ENCODE measurements around the gene COPS3.
A peak's percentile ranks its signal among the peaks of the same experiment; 100 is the strongest.
"Not testable (repeated sequence)": the region's sequence is repeated elsewhere in the genome, so short reads cannot be mapped to it uniquely, and the experiment has no call there.

The COPS3 gene

DNA sequence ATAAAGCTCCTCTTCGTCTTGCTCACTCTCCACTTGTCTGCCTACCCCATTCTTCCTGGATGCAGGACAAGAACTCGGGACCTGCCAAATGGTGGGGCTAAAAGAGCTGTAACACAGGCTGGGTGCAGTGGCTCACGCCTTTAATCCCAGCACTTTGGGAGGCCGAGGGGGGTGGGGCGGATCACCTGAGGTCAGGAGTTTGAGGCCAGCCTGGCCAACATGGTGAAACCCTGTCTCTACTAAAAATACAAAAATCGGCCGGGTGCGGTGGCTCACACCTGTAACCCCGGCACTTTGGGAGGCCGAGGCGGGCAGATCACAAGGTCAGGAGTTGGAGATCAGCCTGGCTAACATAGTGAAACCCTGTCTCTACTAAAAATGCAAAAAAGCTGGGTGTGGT, 20.6 kb upstream of the COPS3 start:
- DNase-seq = not testable (repeated sequence)

DNA sequence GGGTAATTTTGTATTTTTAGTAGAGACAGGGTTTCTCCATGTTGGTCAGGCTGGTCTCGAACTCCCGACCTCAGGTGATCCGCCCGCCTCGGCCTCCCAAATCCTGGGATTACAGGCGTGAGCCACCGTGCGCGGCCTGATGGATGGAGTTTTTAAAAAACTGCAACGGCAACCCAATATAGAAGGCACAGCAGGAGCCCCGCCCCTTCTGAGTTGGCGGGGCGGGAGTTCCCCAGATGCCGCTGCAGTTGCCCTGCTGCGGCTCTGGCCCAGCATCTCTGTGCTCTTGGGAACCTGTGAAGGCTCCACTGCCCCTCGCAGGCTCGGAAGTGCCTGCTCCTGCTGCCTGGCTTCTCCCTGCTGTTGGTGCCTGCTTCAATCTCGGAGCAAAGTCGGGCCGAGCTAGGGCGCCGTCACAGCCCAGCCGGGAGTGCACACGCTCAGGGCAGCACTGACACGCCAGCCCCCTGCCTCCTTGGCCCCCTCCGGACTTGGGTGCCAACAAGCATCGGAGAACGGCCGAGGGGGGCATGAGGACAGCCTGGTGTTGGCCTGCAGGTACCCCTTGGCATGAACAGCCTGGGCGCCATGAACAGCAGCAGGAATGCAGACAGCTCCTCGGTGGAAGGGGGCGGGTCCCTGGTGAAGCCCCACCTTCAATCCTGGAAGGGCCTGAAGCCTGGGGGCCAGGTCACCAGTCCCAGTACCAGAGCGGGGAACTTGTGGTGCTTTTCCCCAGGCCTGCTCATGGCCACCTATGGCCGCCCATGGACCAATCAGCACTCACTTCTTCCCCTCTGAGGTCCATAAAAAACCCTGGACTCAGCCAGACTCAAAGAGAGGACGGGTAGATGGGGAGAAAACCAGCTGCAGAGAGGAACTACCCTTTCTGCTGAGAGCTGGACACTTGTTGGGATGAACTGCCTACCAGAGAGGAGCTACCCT, 19.9 kb upstream of the COPS3 start:
- peak; percentile 37 for DNase-seq

DNA sequence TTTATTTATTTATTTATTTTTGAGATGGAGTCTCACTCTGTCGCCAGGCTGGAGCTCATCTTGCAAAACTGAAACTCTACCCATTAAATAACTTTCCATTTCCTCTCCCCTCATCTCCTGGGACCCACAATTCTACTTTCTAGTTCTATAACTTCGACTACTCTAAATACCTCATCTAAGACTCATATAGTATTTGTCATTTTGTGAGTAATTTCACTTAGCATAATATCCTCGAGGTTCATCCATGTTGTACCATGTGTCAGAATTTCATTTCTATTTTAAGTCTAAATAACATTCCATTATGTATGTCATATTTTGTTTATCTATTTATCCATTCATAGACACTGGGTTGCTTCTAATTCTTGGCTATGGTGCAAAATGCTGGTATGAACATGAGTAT, 17.1 kb upstream of the COPS3 start:
- no peak for DNase-seq

DNA sequence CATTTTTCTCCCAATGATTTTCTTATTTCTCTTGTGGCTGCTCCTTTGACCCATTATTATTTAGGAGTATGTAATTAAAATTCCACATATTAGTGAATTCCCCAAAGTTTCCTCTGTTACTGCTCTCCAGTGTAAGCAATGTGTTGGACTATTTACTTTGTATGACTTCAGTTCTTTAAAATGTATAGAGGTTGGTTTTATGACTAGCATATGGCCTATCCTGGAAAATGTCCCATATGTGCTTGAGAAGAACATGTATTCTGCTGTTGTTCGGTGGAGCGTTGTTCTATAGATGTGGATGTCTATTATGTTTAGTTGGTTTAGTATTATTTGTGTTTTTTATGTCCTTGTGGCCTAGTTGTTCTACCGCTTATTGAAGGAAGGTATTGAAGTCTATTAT, 16.2 kb upstream of the COPS3 start:
- DNase-seq = no peak

DNA sequence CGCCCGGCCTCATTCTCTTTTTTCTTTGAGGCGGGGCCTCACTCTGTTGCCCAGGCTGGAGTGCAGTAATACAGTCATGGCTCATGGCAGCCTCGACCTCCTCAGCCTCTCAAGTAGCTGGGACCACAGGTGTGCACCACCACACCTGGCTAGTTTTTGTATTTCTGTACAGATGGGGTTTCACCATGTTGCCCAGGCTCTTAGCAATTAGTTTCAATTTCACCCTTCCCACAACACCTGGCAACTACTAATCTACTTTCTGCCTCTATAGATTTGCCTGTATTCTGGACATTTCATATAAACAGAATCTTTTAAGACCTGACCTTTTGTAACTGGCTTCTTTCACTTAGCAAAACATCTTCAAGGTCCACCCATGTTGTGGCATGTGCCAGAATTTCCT, 14.1 kb upstream of the COPS3 start:
- no peak for DNase-seq

DNA sequence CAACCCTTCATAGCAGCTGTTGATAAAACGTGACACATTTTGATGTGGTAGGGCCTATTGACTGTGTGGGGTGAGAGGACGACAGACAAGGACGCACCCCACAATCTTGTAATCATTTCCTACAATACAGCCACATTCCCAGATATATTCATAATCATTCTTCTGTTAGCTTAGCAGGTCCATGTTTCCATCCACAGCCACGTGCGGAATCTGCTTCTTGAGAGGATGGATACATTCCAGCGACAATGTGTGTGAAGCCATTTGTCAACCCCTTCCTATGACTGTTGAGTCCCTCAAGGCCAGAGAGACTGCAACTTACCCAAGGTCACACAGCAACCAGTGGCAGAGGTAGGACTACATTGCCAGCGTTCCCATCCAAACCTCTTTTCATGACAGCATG, 8.7 kb upstream of the COPS3 start:
- no peak for DNase-seq

DNA sequence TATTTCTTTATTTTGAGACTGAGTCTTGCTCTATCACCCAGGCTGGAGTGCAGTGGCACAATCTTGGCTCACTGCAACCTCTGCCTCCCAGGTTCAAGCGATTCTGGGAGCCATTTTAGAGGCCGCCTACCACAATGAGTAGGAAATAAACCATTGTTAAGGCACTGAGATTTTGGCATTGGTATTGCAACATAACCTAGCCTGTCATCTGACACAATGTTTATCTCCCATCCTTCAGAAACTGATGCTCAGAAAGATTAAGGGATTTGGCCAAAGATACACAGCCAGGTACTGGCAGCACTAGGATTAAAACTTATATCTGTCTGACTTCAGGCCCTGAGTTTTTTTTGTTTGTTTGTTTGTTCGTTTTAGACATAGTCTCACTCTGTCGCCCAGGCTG, 8.0 kb upstream of the COPS3 start:
- no peak for DNase-seq

DNA sequence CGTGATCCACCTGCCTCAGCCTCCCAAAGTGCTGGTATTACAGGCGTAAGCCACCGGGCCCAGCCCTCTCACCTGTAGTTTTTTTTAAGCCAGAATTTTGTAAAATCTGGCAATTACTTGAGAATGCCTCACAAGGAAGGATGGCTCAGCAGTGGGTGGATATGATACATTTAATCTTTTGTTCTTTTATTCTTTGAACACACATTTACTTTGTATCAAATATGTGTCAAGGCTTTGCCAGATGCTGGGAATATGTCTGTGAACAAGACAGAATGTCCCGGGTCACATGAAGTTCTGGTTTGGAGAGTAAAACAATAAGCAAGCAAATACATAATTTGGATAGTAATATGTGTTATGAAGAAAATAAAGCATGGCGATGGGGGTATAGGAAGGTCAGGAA, 4.9 kb upstream of the COPS3 start:
- DNase-seq = no peak

DNA sequence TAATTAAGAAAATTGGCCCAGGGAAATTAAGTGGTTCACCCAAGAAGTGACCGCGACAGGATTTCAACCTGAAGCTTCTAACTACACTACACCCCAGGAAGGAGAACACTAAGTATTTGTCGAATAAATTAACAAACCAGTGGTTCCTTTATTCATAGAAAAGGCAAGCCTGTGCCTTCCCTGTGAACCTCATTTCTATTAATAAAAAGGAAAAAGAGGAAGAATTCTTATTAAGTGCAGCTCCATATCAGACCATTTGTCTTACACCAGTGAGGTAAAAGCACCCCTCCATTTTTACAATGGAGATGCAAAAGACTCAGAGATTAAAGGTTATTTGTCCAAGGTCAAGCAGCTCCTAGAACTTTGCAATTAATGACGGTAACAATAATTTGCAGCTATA, 1.7 kb downstream of the COPS3 start:
- DNase-seq = no peak

DNA sequence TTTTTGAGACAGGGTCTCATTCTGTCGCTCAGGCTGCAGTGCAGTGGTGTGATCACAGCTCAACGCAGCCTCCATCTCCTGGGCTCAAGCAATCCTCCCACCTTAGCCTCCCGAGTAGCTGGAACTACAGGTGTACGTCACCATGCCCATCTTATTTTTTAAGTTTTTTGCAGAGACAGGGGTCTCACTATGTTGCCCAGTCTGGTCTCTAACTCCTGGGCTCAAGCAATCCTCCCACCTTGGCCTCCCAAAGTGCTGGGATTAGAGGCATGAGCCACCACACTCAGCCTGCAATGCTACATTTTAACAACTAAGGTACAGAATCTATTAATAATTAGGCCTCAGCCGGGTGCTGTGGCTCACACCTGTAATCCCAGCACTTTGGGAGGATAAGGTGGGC, 3.6 kb downstream of the COPS3 start:
- not testable (repeated sequence) for DNase-seq

DNA sequence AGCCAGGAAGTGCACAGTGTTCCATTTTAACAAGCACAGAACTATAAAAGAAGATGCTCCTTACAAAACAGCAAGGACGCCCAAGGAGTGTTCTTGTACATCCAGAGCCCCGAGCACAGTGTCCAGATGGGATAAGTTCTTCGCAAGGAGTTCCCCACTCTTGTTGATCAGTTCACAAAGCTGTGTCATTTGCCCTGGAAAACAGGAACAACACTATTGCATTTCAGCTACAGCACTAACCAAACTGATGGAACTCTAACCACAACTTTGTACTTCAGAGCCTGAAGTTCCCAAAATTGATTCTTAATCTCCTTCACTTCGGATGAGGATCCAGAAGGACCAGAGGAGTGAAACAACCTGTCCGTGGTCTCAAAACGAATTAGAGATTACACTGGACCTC, 5.1 kb downstream of the COPS3 start:
- DNase-seq = no peak

DNA sequence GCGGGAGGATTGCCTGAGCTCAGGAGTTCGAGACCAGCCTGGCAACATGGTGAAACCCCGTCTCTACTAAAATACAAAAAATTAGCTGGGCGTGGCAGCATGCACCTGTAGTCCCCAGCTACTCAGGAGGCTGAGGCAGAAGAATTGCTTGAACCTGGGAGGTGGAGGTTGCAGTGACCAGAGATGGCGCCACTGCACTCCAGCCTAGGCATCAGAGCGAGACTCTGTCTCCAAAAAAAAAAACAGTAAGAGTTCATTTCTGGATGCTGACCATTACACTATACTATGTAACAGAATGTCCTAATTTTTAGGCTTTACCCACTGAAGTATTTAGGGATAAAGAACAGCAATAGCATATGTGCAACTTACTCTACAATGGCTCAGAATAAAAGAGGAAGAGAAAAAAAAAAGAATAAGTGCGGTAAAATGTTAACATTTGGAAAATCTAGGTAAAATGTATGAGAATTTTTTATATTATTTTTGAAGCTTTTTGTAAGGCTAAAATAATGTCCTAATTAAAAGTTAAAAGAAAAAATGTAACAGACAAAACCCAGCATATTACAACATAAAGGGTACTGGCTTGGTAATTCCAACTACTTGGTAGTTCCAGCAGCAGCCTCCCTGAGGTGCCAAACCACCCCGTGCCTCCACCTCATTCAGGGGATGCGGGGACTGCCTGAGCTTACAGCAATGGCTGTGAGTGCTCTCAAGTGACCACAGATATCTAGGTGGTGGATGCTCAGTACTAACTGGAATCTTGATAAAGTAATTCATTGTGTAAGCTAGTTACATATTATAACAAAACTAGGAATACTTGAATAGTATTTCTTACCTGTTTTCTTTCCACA, 10.9 kb downstream of the COPS3 start:
- DNase-seq = peak; percentile 13

DNA sequence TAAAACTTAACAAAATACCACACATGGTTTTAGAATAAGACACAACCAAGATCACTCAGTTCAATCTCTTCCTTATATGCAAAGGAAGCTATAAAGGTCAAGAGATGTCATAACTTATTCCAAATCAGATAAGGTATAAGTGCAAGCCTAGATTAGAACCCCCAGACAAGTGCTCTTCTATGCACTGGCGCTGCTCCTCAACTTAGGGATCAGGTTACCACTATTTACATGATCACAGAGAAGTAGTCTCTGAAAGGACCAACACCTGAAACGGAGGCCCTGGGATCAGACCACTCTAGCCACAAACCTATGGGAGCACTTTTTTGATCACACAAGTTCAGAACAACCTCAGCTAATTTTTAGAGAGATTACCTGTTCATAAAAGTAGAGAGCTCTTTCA, 16.6 kb downstream of the COPS3 start:
- no peak for DNase-seq

DNA sequence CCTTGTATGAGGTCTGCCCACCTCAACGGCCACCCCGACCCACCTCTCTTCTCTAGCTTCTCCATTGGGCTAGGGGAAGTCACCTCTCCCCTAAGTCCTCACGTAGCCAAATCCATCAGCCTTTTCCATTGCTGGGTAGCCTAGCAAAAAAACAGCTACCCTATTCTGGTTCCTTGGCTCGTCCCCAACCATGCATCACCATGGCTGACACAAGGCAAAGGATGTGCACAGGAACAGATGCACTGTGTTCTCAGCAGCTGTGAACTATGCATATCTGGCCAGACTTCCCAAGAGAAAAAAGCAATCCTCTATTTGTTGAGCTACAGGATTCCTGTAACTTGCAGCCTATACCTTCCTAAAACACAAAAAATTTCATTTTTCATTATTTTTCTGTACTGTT, 22.0 kb downstream of the COPS3 start:
- DNase-seq = no peak

DNA sequence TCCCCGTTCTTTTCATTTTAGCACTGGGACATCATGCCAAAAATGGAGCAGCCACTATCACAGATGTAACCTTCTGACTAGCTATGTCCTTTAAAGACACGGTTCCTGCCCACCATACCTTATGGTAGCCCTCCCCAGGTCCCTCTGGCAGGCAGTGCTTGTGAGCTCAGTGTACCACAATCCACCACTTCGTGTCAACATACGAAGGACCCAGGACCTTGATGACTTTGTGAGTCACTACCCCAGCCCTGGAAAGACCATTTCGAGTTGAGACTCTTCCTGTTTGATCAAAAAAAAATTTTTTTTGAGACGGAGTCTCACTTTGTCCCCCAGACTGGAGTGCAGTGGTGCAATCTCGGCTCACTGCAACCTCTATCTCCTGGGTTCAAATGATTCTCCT, 23.0 kb downstream of the COPS3 start:
- DNase-seq = no peak

DNA sequence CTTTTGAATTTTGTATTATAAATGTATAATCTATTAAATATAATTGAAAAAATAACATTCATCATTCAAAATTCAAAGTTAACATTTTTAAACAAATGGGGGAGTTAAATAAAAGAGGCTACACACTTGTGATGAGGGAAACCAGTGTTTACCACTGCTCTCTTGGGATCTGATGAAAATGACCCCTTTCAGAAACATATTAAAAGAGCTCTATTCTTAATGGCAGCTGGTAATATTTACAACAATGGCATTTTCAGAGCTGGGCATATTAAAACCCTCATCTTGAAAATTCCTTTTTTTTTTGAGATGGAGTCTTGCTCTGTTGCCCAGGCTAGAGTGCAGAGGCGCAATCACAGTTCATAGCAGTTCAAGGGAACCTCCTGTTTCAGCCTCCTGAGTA, 24.7 kb downstream of the COPS3 start:
- DNase-seq = no peak

DNA sequence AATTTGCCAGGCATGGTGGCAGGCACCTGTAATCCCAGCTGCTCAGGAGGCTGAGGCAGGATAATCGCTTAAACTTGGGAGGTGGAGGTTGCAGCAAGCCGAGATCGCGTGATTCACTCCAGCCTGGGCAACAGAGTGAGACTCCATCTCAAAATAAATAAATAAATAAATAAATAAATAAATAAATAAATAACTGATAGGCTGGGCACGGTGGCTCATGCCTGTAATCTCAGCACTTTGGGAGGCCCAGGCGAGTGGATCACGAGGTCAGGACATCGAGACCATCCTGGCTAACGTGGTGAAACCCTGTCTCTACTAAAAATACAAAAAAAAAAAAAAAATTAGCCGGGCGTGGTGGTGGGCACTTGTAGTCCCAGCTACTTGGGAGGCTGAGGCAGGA, 25.4 kb downstream of the COPS3 start:
- not testable (repeated sequence) for DNase-seq

DNA sequence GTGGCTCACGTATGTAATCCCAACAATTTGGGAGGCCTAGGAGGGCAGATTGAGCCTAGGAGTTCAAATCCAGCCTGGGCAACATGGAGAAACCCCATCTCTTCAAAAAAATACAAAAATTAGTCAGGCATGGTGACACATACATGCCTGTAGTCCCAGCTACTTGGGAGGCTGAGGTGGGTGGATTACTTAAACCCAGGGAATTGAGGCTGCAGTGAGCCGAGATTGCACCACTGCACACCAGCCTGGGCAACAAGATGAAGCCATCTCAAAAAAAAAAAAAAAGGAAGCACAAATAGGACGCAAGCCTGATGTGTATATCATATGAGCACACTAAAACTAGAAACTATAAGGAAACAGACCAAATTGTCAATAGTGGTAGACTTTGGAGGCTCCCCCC, 27.0 kb downstream of the COPS3 start:
- DNase-seq = no peak

DNA sequence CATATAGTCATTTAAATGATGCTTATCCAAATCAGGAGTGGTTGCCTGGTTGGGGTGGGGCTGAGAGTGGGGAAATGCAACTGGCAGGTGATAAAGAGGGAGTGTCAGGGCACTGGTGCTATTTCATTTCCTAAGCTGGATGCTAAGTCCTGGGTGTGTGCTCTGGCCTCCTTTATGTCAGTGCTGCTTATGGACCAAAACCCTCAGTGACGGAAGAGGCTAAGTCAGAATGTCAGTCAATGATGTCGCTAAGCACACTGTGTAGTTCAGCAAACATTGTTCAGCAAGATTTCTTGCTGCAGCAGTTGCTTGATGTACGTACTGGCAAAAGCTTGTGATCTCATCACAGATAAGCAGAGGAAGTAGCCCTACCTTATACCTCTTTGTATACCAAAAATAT, 27.6 kb downstream of the COPS3 start:
- DNase-seq = no peak

DNA sequence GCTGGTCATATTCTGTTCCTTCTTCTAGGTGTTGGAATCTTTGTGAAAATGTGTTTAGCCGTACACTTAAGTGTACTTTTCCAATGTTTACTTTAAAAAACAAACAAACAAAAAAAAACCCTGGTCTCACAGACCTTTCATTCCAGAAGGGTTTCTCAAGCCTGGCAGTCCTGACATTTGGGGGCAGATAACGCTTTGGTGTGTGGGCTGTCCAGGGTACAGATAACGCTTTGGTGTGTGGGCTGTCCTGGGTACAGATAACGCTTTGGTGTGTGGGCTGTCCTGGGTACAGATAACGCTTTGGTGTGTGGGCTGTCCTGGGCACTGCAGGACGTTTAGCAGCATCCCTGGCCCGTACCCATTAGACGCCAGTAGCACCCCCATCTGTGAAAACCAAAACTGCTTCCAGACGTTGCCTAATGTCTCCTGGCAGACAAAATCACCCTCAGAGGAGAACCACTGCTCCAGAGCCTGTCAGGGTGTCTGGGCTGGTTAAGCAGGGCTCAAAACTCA, 28.8 kb downstream of the COPS3 start:
- DNase-seq = no peak

DNA sequence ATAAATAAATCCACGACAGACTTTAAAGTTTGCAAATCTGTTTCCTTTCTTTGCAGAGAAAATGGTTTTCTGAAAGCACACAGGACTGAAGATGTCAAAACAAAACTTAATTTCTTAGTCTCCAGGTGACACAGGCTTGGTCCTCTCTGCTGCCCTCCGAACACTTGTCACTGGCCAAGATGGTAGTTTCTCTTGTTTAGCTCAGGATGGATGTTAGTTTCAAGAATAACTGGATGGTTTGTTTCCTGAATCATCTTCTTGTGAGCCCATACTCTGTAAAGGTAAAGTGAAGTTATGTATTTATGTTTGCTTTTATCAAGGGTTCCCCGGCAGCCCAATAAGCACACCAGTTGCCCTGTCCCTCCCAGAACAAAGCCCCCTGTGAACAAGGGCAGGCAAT, 34.2 kb downstream of the COPS3 start:
- no peak for DNase-seq

DNA sequence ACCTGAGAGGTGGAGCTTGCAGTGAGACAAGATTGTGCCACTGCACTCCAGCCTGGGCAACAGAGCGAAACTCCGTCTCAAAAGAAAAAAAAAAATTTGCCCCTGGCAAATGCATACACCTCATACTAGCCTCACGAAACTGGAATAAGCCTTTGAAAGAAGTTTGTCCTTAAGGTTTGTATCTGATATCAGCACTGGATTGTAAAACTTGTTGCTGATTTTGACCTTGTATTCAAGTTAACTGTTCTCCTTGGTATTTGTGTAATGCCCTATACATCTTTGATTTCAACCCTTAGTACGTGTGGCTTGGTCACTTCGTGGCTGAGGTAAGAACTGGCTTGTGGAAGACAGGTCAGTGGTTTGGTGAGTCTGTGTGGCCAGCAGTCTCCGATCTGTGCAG, 37.9 kb downstream of the COPS3 start:
- DNase-seq = no peak

DNA sequence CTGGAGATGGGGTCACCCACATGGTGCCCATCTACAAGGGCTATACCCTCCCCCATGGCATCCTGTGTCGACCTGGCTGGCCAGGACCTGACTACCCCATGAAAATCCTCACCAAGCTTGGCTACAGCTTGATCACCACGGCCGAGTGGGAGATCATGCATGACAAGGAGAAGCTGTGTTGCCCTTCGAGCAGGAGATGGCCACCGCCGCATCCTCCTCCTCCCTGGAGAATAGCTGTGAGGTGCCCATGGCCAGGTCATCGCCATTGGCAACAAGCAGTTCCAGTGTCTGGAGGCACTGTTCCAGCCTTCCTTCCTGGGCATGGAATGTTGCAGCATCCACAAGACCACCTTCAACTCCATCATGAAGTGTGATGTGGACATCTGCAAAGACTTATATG, 38.8 kb downstream of the COPS3 start:
- no peak for DNase-seq

DNA sequence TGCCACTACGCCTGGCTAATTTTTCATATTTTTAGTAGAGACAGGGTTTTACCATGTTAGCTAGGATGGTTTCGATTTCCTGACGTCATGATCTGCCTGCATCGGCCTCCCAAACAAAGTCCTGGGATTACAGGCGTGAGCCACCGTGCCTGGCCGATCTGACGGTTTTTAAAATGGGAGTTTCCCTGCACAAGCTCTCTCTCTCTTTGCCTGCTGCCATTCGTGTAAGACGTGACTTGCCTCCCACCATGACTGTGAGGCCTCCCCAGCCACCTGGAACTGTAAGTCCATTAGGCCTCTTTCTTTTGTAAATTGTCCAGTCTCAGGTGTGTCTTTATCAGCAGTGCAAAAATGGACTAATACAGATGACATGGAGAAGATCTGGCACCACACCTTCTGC, 39.4 kb downstream of the COPS3 start:
- no peak for DNase-seq

Data from CD4-positive, alpha-beta T cell treated with Interferon gamma for 1 hour (primary cell).